WERI-Rb-1 (cell line): ENCODE measurements around the gene MYADML2.
"Not testable (repeated sequence)": the region's sequence is repeated elsewhere in the genome, so short reads cannot be mapped to it uniquely, and the experiment has no call there.

Source experiments
- DNase-seq: peaks from one replicate; pipeline ENCODE4 v3.0.0-alpha.2; 2020
- H3K27ac ChIP-seq: fragments of 250-450 bp; sonication (Bioruptor Pico); 2 replicates; pipeline ENCODE4 v1.5.1; 2020; ENCODE audit warnings: mild to moderate bottlenecking, moderate library complexity
- H3K27me3 ChIP-seq: fragments of 250-450 bp; sonication (Bioruptor Pico); 2 replicates; pipeline ENCODE4 v1.5.1; 2021; ENCODE audit warnings: mild to moderate bottlenecking, low read depth, moderate library complexity; ENCODE audit not compliant: insufficient read depth, severe bottlenecking
- H3K36me3 ChIP-seq: fragments of 250-450 bp; sonication (Bioruptor Pico); 2 replicates; pipeline ENCODE4 v1.5.1; 2020; ENCODE audit warnings: mild to moderate bottlenecking, moderate library complexity
- H3K4me3 ChIP-seq: 2 replicates; pipeline ENCODE4 v1.5.1; 2011; ENCODE audit warnings: low read depth, mild to moderate bottlenecking, control low read depth, low read length
- H3K9me3 ChIP-seq: fragments of 250-450 bp; sonication (Bioruptor Pico); 2 replicates; pipeline ENCODE4 v1.5.1; 2021; ENCODE audit warnings: mild to moderate bottlenecking, moderate library complexity; ENCODE audit not compliant: severe bottlenecking
- CTCF ChIP-seq: IDR thresholded peaks from 2 replicates; pipeline ENCODE4 v1.5.1; 2011; ENCODE audit warnings: low read depth, mild to moderate bottlenecking, control low read depth, inconsistent platforms, low read length

Gene MYADML2

GRCh38 chr17:81955756-81956544 is 8.9 kb upstream of the MYADML2 start:
- H3K27me3 ChIP-seq = peaks cover 7% of the 10 kb centered on the region
- DNase-seq = no peak
- no peak overlapping the region for H3K4me3 ChIP-seq
- no peak for TF ChIP-seq CTCF
- H3K36me3 ChIP-seq = peaks cover 21% of the 10 kb centered on the region
- H3K27ac ChIP-seq = peak overlapping the region; percentile 32
- H3K9me3 ChIP-seq = no peaks in the 10 kb centered on the region

DNA sequence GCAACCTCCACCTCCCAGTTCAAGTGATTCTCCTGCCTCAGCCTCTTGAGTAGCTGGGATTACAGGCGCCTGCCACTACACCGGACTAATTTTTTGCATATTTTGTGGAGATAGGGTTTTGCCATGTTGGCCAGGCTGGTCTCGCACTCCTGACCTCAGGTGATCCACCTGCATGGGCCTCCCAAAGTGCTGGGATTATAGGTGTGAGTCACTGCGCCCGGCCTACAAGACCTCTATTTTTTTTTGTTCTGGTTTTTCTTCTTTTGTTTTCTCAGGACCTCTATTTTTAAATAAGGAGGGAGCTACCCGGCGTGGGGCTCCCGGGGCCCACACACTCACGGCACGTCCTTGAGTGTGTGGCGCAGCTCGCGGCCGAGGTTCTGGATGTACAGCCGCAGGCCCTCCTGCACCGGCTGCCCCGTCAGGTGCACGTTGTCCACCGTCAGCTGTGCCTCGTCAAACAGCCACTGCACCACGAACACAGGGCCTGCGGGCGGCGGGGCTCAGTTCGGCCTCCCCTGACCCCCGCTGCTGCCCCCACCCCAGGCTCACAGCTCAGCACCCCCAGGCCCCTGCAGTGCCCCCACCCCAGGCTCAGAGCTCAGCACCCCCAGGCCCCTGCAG is 8.1 kb upstream of the MYADML2 start:
- Histone ChIP-seq H3K36me3 (peaks cover 21% of the 10 kb centered on the region), H3K27me3 (peaks cover 2% of the 10 kb centered on the region), H3K27ac (no peak overlapping the region), H3K4me3 (no peak overlapping the region), H3K9me3 (no peaks in the 10 kb centered on the region)
- no peak for DNase-seq
- no peak for TF ChIP-seq CTCF

DNA sequence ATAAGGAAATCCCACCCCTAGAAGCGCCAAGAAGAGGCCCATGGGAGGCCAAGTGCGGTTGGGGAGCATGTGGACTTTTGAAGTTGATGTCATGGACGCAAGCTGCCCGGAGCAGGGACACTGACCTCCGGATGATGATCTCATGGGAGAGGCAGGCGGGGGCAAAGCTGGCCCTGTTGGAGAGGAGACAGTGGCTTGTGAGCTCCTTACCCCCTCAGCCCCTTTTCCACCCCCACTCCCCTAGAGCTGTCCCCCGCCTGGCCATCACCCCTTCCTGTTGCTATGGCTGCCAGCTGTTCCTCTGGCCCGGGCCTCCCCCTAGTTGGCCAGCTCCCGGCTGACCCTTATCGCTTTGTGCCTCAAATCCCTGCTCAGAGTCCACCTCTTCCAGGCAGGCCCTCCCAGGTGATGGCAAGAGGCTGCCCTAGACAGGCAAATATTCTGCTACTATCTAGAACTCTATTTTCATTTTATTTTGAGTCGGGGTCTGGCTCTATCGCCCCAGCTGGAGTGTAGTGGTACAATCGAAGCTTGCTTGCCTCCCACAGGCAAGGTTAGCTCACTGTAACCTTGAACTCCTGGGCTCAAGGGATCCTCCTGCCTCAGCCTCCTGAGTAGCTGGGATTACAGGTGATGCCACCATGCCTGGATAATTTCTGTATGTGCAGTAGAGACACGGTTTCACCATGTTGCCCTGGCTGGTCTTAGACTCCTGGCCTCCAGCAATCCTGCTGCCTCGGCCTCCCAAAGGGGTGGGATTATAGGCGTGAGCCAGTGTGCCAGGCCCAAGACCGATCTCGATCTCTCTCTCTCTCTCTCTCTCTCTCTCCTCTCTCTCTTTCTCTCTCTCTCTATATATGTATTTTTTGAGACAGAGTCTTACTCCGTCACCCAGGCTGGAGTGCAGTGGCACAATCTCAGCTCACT is 7.4 kb upstream of the MYADML2 start:
- peaks cover 23% of the 10 kb centered on the region for H3K36me3 ChIP-seq
- DNase-seq = no peak
- no peak for TF ChIP-seq CTCF

DNA sequence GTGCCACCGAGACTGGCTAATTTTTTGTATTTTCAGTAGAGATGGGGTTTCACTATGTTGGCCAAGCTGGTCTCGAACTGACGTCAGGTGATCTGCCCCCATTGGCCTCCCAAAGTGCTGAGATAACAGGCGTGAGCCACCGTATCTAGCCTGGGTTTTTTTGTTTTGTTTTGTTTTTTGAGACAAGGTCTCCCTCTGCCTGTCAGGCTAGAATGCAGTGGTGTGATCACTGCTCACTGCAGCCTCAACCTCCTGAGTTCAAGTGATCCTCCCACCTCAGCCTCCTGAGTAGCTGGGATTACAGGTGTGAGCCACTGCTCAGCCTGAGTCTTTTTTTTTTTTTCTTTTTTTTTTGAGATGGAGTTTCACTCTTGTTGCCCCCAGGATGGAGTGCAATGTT is 6.4 kb upstream of the MYADML2 start:
- not testable (repeated sequence) for H3K27me3 ChIP-seq, H3K27ac ChIP-seq, DNase-seq, H3K4me3 ChIP-seq, H3K9me3 ChIP-seq
- H3K36me3 ChIP-seq = peaks cover 20% of the 10 kb centered on the region

More for the DNA sequence above, 7.4 kb upstream of the MYADML2 start:
- Histone ChIP-seq H3K27ac (no peak overlapping the region), H3K4me3 (no peak overlapping the region), H3K9me3 (no peaks in the 10 kb centered on the region), H3K27me3 (no peaks in the 10 kb centered on the region)

- DNase-seq = no peak
- H3K27ac ChIP-seq = no peak overlapping the region
- no peak for TF ChIP-seq CTCF
- no peaks in the 10 kb centered on the region for H3K9me3 ChIP-seq
- H3K4me3 ChIP-seq = no peak overlapping the region
- peaks cover 20% of the 10 kb centered on the region for H3K36me3 ChIP-seq
- no peaks in the 10 kb centered on the region for H3K27me3 ChIP-seq
These were observed 5.8 kb upstream of the MYADML2 start for GRCh38 chr17:81952792-81953228.
